ENCODE results near the gene TJP1. TPM values are rescaled to one million over a fixed set of nuclear protein-coding genes. Genes with fewer than 3 reads are reported as not detected.

TJP1 gene
- total RNA-seq, 1 experiment from 2014 or later, result 67.0 TPM

DNA sequence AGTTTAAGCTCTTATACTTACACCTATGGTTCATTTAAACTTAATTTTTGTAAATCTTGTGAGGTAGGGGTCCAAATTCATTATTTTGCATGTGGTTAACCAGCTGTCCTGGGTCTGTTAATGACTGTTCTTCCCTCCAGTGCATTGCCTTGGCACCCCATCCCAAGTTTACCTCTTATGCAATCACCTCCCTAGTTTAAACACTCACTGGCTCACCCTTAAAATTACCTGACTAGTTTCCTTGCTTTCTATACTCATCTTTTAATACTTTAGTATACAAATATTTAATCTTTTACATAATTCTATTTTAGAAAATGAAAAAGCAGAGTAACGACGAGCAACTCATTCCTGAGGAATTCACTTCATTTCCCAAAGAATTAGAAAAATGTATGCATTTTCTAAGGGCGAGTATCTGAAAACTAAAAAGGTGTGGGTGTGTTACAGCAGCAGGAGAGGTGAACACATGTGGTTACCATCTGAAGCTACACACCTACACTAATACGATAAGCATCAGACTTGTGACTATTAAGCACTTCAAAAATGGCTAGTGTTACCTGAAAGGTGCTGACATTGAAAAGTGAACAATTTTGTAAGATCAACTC is 33.7 kb downstream of the TJP1 start:
- H3F3A ChIP-seq (ENCODE audit: low read length, unreplicated experiment), result no peaks in the 10 kb centered on the region
- H3K27me3 ChIP-seq (ENCODE audit: low read length), result no peaks in the 10 kb centered on the region
- TF ChIP-seq, protein P1, sequence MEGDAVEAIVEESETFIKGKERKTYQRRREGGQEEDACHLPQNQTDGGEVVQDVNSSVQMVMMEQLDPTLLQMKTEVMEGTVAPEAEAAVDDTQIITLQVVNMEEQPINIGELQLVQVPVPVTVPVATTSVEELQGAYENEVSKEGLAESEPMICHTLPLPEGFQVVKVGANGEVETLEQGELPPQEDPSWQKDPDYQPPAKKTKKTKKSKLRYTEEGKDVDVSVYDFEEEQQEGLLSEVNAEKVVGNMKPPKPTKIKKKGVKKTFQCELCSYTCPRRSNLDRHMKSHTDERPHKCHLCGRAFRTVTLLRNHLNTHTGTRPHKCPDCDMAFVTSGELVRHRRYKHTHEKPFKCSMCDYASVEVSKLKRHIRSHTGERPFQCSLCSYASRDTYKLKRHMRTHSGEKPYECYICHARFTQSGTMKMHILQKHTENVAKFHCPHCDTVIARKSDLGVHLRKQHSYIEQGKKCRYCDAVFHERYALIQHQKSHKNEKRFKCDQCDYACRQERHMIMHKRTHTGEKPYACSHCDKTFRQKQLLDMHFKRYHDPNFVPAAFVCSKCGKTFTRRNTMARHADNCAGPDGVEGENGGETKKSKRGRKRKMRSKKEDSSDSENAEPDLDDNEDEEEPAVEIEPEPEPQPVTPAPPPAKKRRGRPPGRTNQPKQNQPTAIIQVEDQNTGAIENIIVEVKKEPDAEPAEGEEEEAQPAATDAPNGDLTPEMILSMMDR (conservative IDR thresholded peaks at IDR 0.05; ENCODE audit: low read depth, low read length), result no peak
- TF ChIP-seq EZH2phosphoT487 (IDR thresholded peaks at IDR 0.05; ENCODE audit: borderline replicate concordance, low read length) (no peak), EZH2 (IDR thresholded peaks at IDR 0.05; ENCODE audit: low read length, unreplicated experiment) (no peak)
- no peak overlapping the region for H3K4me3 ChIP-seq (ENCODE audit: low read length)
- H3K79me2 ChIP-seq (ENCODE audit: low read length), result peaks cover 80% of the 10 kb centered on the region
- intact Hi-C loops (cut with micrococcal nuclease), result no loop called here
- H4K20me1 ChIP-seq (ENCODE audit: low read length), result peaks cover 21% of the 10 kb centered on the region; the same call in 1 of the 2 replicates
- no peaks in the 10 kb centered on the region for H3K9me2 ChIP-seq (replicated peaks; ENCODE audit: low read length)
- POLR2A ChIA-PET (ENCODE audit: unreplicated experiment), result interaction anchor here (0.6 kb wide), 2 partner anchors 13 to 61 kb away, joined by 4 to 9 read pairs; no protein-coding TSS in a partner anchor
- no peaks in the 10 kb centered on the region for H3K9me3 ChIP-seq (ENCODE audit: low read length)
- BruUV-seq (replicated peaks), result no TSS peak
- DNase-seq, result peak; percentile 57
- no peak overlapping the region for H2AFZ ChIP-seq (ENCODE audit: low read length)
- peaks cover 21% of the 10 kb centered on the region for H3K4me1 ChIP-seq (ENCODE audit: insufficient read depth, low read length)
- peak overlapping the region; percentile 43 for H3K4me2 ChIP-seq (ENCODE audit: low read length)
- no peak overlapping the region for H3K27ac ChIP-seq (ENCODE audit: low read length)
- peaks cover 12% of the 10 kb centered on the region for H3K36me3 ChIP-seq (ENCODE audit: low read depth, low read length)
- H3K9ac ChIP-seq (ENCODE audit: low read length), result no peak overlapping the region
- CTCF ChIA-PET, result no interaction called here
- peak; percentile 62 for ATAC-seq

DNA sequence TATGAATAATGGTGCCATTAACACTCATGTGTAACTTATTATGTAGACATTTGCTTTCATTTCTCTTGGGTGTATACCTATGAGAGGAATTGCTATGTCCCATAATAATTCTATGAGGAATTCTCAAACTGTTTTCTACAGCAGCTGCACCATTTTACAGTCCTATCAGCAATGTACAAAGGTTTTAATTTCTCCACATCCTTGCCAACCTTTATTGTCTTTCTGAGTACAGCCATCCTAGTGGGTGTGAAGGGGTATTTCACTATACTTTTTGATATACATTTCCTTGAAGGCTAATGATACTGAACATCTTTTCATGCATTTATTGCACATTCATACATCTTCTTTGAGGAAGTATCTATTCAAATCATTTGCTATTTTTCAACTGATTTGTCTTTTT is 34.5 kb downstream of the TJP1 start:
- no peak for TF ChIP-seq EZH2 (IDR thresholded peaks at IDR 0.05; ENCODE audit: low read length, unreplicated experiment)
- TF ChIP-seq, protein P1 (conservative IDR thresholded peaks at IDR 0.05; ENCODE audit: low read depth, low read length), result no peak
- no peak for TF ChIP-seq EZH2phosphoT487 (IDR thresholded peaks at IDR 0.05; ENCODE audit: borderline replicate concordance, low read length)
- Histone ChIP-seq H3K4me1 (ENCODE audit: insufficient read depth, low read length) (peaks cover 21% of the 10 kb centered on the region), H4K20me1 (ENCODE audit: low read length) (peaks cover 21% of the 10 kb centered on the region; the same call in 1 of the 2 replicates), H3K27me3 (ENCODE audit: low read length) (no peaks in the 10 kb centered on the region), H3K79me2 (ENCODE audit: low read length) (peaks cover 80% of the 10 kb centered on the region), H3F3A (ENCODE audit: low read length, unreplicated experiment) (no peaks in the 10 kb centered on the region), H3K9me2 (replicated peaks; ENCODE audit: low read length) (no peaks in the 10 kb centered on the region), H3K27ac (ENCODE audit: low read length) (no peak overlapping the region), H3K9me3 (ENCODE audit: low read length) (no peaks in the 10 kb centered on the region), H2AFZ (ENCODE audit: low read length) (no peak overlapping the region), H3K9ac (ENCODE audit: low read length) (no peak overlapping the region), H3K36me3 (ENCODE audit: low read depth, low read length) (peaks cover 5% of the 10 kb centered on the region; the same call in 1 of the 2 replicates), H3K4me3 (ENCODE audit: low read length) (no peak overlapping the region), H3K4me2 (ENCODE audit: low read length) (no peak overlapping the region)
- intact Hi-C loops (cut with micrococcal nuclease), result no loop called here
- DNase-seq, result no peak
- ChIA-PET CTCF (no interaction called here), POLR2A (ENCODE audit: unreplicated experiment) (no interaction called here)
- no TSS peak for BruUV-seq (replicated peaks)
- no peak for ATAC-seq

DNA sequence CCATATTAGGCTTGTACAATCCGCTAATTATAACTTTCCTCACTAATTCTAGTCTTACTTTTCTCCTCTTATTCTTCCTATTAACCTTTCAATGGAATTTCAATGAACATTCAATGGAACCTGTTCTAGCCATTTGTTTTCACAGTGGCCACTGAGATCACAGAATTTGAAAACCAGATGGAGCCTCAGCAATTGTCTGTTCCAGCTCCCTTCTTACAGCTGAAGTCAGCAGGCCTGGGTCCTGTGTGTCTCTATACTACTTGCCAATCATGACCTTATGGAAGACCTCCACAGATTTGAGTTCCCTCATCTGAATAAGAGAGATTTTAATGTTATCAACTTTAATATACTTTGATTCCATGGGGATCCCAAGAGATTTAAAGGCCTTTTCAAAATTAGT is 36.6 kb downstream of the TJP1 start:
- Histone ChIP-seq H3K27ac (ENCODE audit: low read length) (no peak overlapping the region), H3K9ac (ENCODE audit: low read length) (no peak overlapping the region), H3K9me3 (ENCODE audit: low read length) (no peaks in the 10 kb centered on the region), H3K27me3 (ENCODE audit: low read length) (no peaks in the 10 kb centered on the region), H3K9me2 (replicated peaks; ENCODE audit: low read length) (no peaks in the 10 kb centered on the region), H3F3A (ENCODE audit: low read length, unreplicated experiment) (no peaks in the 10 kb centered on the region), H4K20me1 (ENCODE audit: low read length) (peaks cover 22% of the 10 kb centered on the region; the same call in 1 of the 2 replicates), H3K36me3 (ENCODE audit: low read depth, low read length) (no peaks in the 10 kb centered on the region), H2AFZ (ENCODE audit: low read length) (no peak overlapping the region), H3K4me3 (ENCODE audit: low read length) (no peak overlapping the region), H3K4me2 (ENCODE audit: low read length) (no peak overlapping the region), H3K4me1 (ENCODE audit: insufficient read depth, low read length) (peaks cover 21% of the 10 kb centered on the region), H3K79me2 (ENCODE audit: low read length) (peaks cover 86% of the 10 kb centered on the region)
- ATAC-seq (no peak), DNase-seq (no peak)
- ChIA-PET CTCF (no interaction called here), POLR2A (ENCODE audit: unreplicated experiment) (no interaction called here)
- intact Hi-C loops (cut with micrococcal nuclease), result no loop called here
- BruUV-seq (replicated peaks), result no TSS peak
- TF ChIP-seq EZH2phosphoT487 (IDR thresholded peaks at IDR 0.05; ENCODE audit: borderline replicate concordance, low read length), result no peak
- no peak for TF ChIP-seq EZH2 (IDR thresholded peaks at IDR 0.05; ENCODE audit: low read length, unreplicated experiment)
- TF ChIP-seq, protein P1 (conservative IDR thresholded peaks at IDR 0.05; ENCODE audit: low read depth, low read length), result no peak

Data from PC-3 (cell line).